OCI-LY1 (cell line): Measurements from ENCODE around the gene ST6GAL1.

Experiments used
- H2AFZ ChIP-seq: fragments of 200-600 bp; sonication (generic), shearing (Covaris generic); 2 replicates; pipeline ENCODE4 v1.6.0; 2014; ENCODE audit warnings: antibody characterized with exemption, mild to moderate bottlenecking, low read length
- H3F3A ChIP-seq: fragments of 200-600 bp; sonication (generic), shearing (Covaris generic); 2 replicates; pipeline ENCODE4 v1.6.0; 2014; ENCODE audit warnings: mild to moderate bottlenecking, antibody characterized with exemption, low read length, moderate library complexity; ENCODE audit not compliant: insufficient read depth
- H3K27ac ChIP-seq: fragments of 200-600 bp; sonication (generic); 2 replicates; pipeline ENCODE4 v1.5.1; 2014; ENCODE audit warnings: low read length, mixed run types, mild to moderate bottlenecking, low read depth; ENCODE audit not compliant: poor library complexity, severe bottlenecking
- H3K27me3 ChIP-seq: fragments of 200-600 bp; sonication (generic); 2 replicates; pipeline ENCODE4 v1.6.0; 2014; ENCODE audit warnings: antibody characterized with exemption, mild to moderate bottlenecking, low read length, moderate library complexity; ENCODE audit not compliant: insufficient read depth
- H3K36me3 ChIP-seq: fragments of 200-600 bp; sonication (generic); 2 replicates; pipeline ENCODE4 v1.6.1; 2014; ENCODE audit warnings: mild to moderate bottlenecking, antibody characterized with exemption, low read length, moderate library complexity, mixed read lengths; ENCODE audit not compliant: insufficient read depth
- H3K4me1 ChIP-seq: fragments of 200-600 bp; sonication (generic); 2 replicates; pipeline ENCODE4 v1.5.1; 2014; ENCODE audit warnings: mild to moderate bottlenecking, low read length, moderate library complexity; ENCODE audit not compliant: insufficient read depth, severe bottlenecking
- H3K4me2 ChIP-seq: fragments of 200-600 bp; sonication (generic), shearing (Covaris generic); 2 replicates; pipeline ENCODE4 v1.6.1; 2014; ENCODE audit warnings: low read length
- H3K4me3 ChIP-seq: fragments of 200-600 bp; sonication (generic); 2 replicates; pipeline ENCODE4 v1.5.1; 2014; ENCODE audit warnings: low read length, low read depth, mild to moderate bottlenecking, mixed read lengths; ENCODE audit not compliant: poor library complexity, severe bottlenecking
- H3K79me2 ChIP-seq: fragments of 200-600 bp; shearing (Covaris generic); 2 replicates; pipeline ENCODE4 v1.6.1; 2016; ENCODE audit warnings: mixed run types, low read length, mixed read lengths; ENCODE audit not compliant: insufficient read depth
- H3K9ac ChIP-seq: fragments of 200-600 bp; sonication (generic), shearing (Covaris generic); 2 replicates; pipeline ENCODE4 v1.6.1; 2014; ENCODE audit warnings: mild to moderate bottlenecking, low read length, mixed read lengths
- H3K9me2 ChIP-seq: fragments of 200-600 bp; sonication (generic), shearing (Covaris generic); 2 replicates; pipeline ENCODE4 v1.6.1; 2014; ENCODE audit warnings: low read depth, mild to moderate bottlenecking, low read length, mixed read lengths
- H3K9me3 ChIP-seq: fragments of 200-600 bp; shearing (Covaris generic); 2 replicates; pipeline ENCODE4 v1.6.1; 2014; ENCODE audit warnings: low read length, mixed read lengths
- H4K20me1 ChIP-seq: fragments of 200-600 bp; sonication (generic), shearing (Covaris generic); 2 replicates; pipeline ENCODE4 v1.6.0; 2016; ENCODE audit warnings: mild to moderate bottlenecking, low read length; ENCODE audit not compliant: insufficient read depth
- CTCF ChIP-seq: fragments of 200-600 bp; sonication (generic), shearing (Covaris generic); IDR thresholded peaks from 2 replicates; pipeline ENCODE4 v1.5.1; 2017; ENCODE audit warnings: mild to moderate bottlenecking, antibody characterized with exemption, low read length, moderate library complexity, mixed read lengths
- EZH2 ChIP-seq: fragments of 200-600 bp; sonication (generic), shearing (Covaris generic); IDR thresholded peaks from 2 replicates; pipeline ENCODE4 v1.8.0; 2017; ENCODE audit warnings: borderline replicate concordance, mixed run types, mild to moderate bottlenecking, antibody characterized with exemption, low read length, moderate library complexity, mixed read lengths

Gene ST6GAL1

GRCh38 chr3:187036394-187036793 lies 106.1 kb downstream of the ST6GAL1 start:
- H3K4me2 ChIP-seq, result no peak overlapping the region
- no peaks in the 10 kb centered on the region; the same call in 1 of the 2 replicates for H3F3A ChIP-seq
- H3K79me2 ChIP-seq, result peaks cover 91% of the 10 kb centered on the region
- no peaks in the 10 kb centered on the region for H3K27me3 ChIP-seq
- no peaks in the 10 kb centered on the region for H3K9me2 ChIP-seq
- peaks cover 95% of the 10 kb centered on the region for H3K36me3 ChIP-seq
- H3K27ac ChIP-seq, result no peak overlapping the region
- H3K9ac ChIP-seq, result no peak overlapping the region
- H3K9me3 ChIP-seq, result 0 out of 2 replicates have a peak, but pooled peaks cover 2% of the 10 kb centered on the region
- no peak overlapping the region for H2AFZ ChIP-seq
- TF ChIP-seq CTCF, result no peak
- no peak for TF ChIP-seq EZH2
- no peaks in the 10 kb centered on the region for H4K20me1 ChIP-seq
- no peak overlapping the region for H3K4me3 ChIP-seq
- H3K4me1 ChIP-seq, result peaks cover 52% of the 10 kb centered on the region

GRCh38 chr3:187039100-187039722 lies 108.9 kb downstream of the ST6GAL1 start:
- Histone ChIP-seq H3K4me1 (peaks cover 71% of the 10 kb centered on the region), H3K27me3 (no peaks in the 10 kb centered on the region), H3K9me3 (0 out of 2 replicates have a peak, but pooled peaks cover 2% of the 10 kb centered on the region), H3K4me3 (no peak overlapping the region), H3K36me3 (peaks cover 95% of the 10 kb centered on the region), H4K20me1 (no peaks in the 10 kb centered on the region), H3K27ac (peak overlapping the region; percentile 81), H2AFZ (no peak overlapping the region), H3K4me2 (peak overlapping the region; percentile 8; the same call in 1 of the 2 replicates), H3K9ac (no peak overlapping the region; the same call in 1 of the 2 replicates), H3K9me2 (no peaks in the 10 kb centered on the region), H3K79me2 (peaks cover 90% of the 10 kb centered on the region), H3F3A (peaks cover 5% of the 10 kb centered on the region; the same call in 1 of the 2 replicates)
- TF ChIP-seq CTCF, result no peak
- no peak for TF ChIP-seq EZH2

- Histone ChIP-seq H3K9me2 (no peaks in the 10 kb centered on the region), H3K9me3 (no peaks in the 10 kb centered on the region), H3F3A (peaks cover 5% of the 10 kb centered on the region; the same call in 1 of the 2 replicates), H3K4me2 (peak overlapping the region; percentile 19; the same call in 1 of the 2 replicates), H3K4me1 (peaks cover 77% of the 10 kb centered on the region), H3K79me2 (peaks cover 91% of the 10 kb centered on the region), H3K4me3 (no peak overlapping the region), H3K9ac (no peak overlapping the region; the same call in 1 of the 2 replicates), H3K27ac (peak overlapping the region; percentile 81), H3K36me3 (peaks cover 95% of the 10 kb centered on the region), H4K20me1 (no peaks in the 10 kb centered on the region), H2AFZ (no peak overlapping the region), H3K27me3 (no peaks in the 10 kb centered on the region)
- TF ChIP-seq EZH2 (no peak), CTCF (no peak)
These were observed 109.5 kb downstream of the ST6GAL1 start for GRCh38 chr3:187039723-187040414.
